NT2/D1 (cell line): Measurements from ENCODE around the gene VPS72.
"Not testable (repeated sequence)": the region's sequence is repeated elsewhere in the genome, so short reads cannot be mapped to it uniquely, and the experiment has no call there.

ENCODE experiments used
- DNase-seq: peaks from one replicate; pipeline ENCODE4 v3.0.0-alpha.2; 2011; ENCODE audit warnings: low read depth, low spot score
- H3K27me3 ChIP-seq: 2 replicates; pipeline ENCODE4 v1.6.0; 2011; ENCODE audit warnings: mild to moderate bottlenecking; ENCODE audit not compliant: insufficient read length, insufficient read depth
- H3K36me3 ChIP-seq: 2 replicates; pipeline ENCODE4 v1.6.1; 2011; ENCODE audit warnings: mild to moderate bottlenecking, low read length, mixed read lengths; ENCODE audit not compliant: insufficient read depth, insufficient read length
- H3K4me1 ChIP-seq: 2 replicates; pipeline ENCODE4 v1.5.1; 2011; ENCODE audit not compliant: insufficient read depth, insufficient read length
- H3K4me3 ChIP-seq: 2 replicates; pipeline ENCODE4 v1.5.1; 2011; ENCODE audit warnings: low read depth; ENCODE audit not compliant: insufficient read length
- H3K9ac ChIP-seq: 2 replicates; pipeline ENCODE4 v1.6.0; 2011; ENCODE audit warnings: low read depth; ENCODE audit not compliant: insufficient read length
- H3K9me3 ChIP-seq: 2 replicates; pipeline ENCODE4 v1.5.1; 2011; ENCODE audit warnings: mild to moderate bottlenecking, low read length; ENCODE audit not compliant: insufficient read depth
- SUZ12 ChIP-seq: IDR thresholded peaks from 2 replicates; pipeline ENCODE4 v1.6.1; 2011; ENCODE audit not compliant: insufficient read length, insufficient read depth; ENCODE audit errors: extremely low read depth
- YY1 ChIP-seq: IDR thresholded peaks from 2 replicates; pipeline ENCODE4 v1.6.1; 2011; ENCODE audit not compliant: insufficient read length, insufficient read depth
- ZNF274 ChIP-seq: IDR thresholded peaks from 2 replicates; pipeline ENCODE4 v1.6.1; 2011; ENCODE audit warnings: mild to moderate bottlenecking, low read depth, low read length

Gene VPS72

DNA sequence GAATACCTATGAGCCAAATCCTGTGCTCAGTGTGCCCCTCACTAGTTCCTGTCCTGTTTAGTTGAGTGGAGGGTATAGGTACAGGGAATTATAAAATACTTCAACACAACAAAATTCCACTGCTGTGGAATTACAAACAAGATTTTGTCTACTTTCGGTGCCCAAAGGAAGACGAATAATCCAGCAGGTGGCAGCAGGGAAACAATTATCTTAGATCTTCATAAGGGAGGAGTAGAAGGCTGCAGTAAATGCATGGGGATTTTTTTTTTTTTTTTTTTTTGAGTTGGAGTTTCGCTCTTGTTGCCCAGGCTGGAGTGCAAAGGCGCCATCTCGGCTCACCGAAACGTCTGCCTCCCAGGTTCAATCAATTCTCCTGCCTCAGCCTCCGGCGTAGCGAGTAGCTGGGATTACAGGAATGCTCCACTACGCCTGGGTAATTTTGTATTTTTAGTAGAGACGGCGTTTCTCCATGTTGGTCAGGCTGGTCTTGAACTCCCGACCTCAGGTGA is 6.3 kb upstream of the VPS72 start:
- no peak for DNase-seq

GRCh38 chr1:151194894-151195594 is 5.0 kb upstream of the VPS72 start:
- H3K4me1 ChIP-seq, DNase-seq, H3K9me3 ChIP-seq, H3K36me3 ChIP-seq, H3K4me3 ChIP-seq, H3K9ac ChIP-seq, H3K27me3 ChIP-seq: not testable (repeated sequence)

More for the DNA sequence above, 6.3 kb upstream of the VPS72 start:
- TF ChIP-seq SUZ12 (no peak), ZNF274 (no peak), YY1 (no peak)
- Histone ChIP-seq H3K9ac (no peak overlapping the region), H3K27me3 (no peaks in the 10 kb centered on the region), H3K4me3 (no peak overlapping the region), H3K4me1 (peaks cover 3% of the 10 kb centered on the region), H3K9me3 (no peaks in the 10 kb centered on the region), H3K36me3 (peaks cover 5% of the 10 kb centered on the region)

DNA sequence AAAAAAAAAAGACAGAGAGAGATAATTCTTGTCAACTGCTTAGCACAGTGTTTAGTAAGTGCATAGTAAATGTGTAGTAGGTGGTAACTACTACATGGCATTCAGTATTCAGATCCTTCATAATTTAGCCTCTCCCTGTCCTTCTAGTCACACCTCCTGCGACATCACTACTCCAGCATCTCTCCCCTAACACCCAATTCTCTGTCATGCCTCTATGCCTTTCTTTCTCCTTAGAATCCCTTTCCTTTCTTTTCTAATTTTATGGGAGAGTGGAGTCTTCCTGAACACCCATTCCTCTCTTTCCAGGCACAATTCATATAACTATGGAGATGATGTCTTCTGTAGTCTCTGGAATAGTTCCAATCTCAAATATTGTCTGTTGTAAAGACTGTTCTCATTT is 3.9 kb upstream of the VPS72 start:
- H3K27me3 ChIP-seq, result no peaks in the 10 kb centered on the region
- H3K4me3 ChIP-seq, result no peak overlapping the region
- no peaks in the 10 kb centered on the region for H3K9me3 ChIP-seq
- peaks cover 3% of the 10 kb centered on the region for H3K4me1 ChIP-seq
- no peak for DNase-seq
- no peak overlapping the region for H3K9ac ChIP-seq
- TF ChIP-seq ZNF274 (no peak), SUZ12 (no peak)
- H3K36me3 ChIP-seq, result no peaks in the 10 kb centered on the region

- H3K9me3 ChIP-seq, result no peaks in the 10 kb centered on the region
- peaks cover 3% of the 10 kb centered on the region for H3K4me1 ChIP-seq
- H3K36me3 ChIP-seq, result peaks cover 2% of the 10 kb centered on the region
- TF ChIP-seq YY1, result no peak
- no peak for TF ChIP-seq ZNF274
- no peak for TF ChIP-seq SUZ12
- H3K9ac ChIP-seq, result no peak overlapping the region
- H3K27me3 ChIP-seq, result no peaks in the 10 kb centered on the region
- no peak overlapping the region for H3K4me3 ChIP-seq
- no peak for DNase-seq
Measured at GRCh38 chr1:151193304-151193703, 3.3 kb upstream of the VPS72 start.

DNA sequence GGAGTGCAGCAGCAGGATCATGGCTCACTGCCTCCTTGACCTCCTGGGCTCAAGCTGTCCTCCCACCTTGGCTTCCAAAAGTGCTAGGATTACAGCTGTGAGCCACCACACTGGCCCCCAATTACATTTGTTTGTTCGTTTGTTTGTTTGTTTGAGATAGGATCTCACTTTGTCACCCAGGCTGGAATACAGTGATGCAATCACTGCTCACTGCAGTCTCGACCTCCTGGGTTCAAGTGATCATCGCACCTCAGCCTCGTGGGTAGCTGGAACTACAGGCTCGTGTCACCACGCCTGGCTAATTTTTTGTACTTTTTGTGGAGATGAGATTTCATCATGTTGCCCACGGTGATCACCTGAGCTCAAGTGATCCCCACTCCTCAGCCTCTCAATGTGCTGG is 2.0 kb upstream of the VPS72 start:
- no peak for DNase-seq
- TF ChIP-seq YY1, result no peak
- TF ChIP-seq ZNF274, result no peak
- no peak for TF ChIP-seq SUZ12
- Histone ChIP-seq H3K4me3 (no peak overlapping the region), H3K4me1 (peaks cover 3% of the 10 kb centered on the region), H3K9me3 (no peaks in the 10 kb centered on the region), H3K36me3 (peaks cover 11% of the 10 kb centered on the region), H3K9ac (no peak overlapping the region), H3K27me3 (no peaks in the 10 kb centered on the region)

DNA sequence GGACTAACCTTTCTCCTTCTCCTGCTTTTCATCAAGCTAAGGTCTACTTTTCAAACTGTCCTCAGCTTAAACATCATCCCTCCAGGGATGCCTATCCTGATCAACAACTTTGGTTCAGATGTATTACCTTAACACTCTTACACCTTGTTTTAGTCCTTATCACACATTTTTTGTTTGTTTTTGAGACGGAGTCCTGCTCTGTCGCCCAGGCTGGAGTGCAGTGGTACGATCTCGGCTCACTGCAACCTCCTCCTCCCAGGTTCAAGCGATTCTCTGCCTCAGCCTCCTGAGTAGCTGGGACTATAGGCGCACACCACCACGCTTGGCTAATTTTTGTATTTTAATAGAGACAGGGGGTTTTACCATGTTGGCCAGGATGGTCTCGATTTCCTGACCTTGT is 1.3 kb downstream of the VPS72 start:
- H3K27me3 ChIP-seq, DNase-seq, H3K9me3 ChIP-seq, H3K4me1 ChIP-seq: not testable (repeated sequence)
- peak overlapping the region; percentile 85 for H3K9ac ChIP-seq
- H3K4me3 ChIP-seq, result peak overlapping the region; percentile 82
- H3K36me3 ChIP-seq, result peaks cover 42% of the 10 kb centered on the region

DNA sequence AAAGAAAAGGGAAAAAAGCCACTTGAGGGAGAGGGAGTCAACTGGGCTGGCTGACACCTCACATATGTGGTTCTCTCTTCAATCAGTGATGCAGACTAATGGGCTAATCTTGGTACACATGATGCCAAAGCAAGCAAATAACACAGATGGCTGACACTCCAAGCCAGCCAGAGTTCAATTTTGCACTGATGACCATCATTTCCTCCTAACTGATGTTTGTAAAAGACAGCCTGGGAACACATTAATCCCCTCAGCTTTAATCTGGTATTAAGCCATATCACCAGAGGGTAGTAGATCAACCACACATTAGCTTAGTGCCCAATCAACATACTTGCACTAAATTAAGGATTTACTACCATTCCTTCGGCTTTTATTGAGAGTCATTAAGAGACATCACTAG is 2.8 kb downstream of the VPS72 start:
- H3K36me3 ChIP-seq, result peaks cover 54% of the 10 kb centered on the region
- TF ChIP-seq YY1, result no peak
- no peak overlapping the region for H3K9ac ChIP-seq

DNA sequence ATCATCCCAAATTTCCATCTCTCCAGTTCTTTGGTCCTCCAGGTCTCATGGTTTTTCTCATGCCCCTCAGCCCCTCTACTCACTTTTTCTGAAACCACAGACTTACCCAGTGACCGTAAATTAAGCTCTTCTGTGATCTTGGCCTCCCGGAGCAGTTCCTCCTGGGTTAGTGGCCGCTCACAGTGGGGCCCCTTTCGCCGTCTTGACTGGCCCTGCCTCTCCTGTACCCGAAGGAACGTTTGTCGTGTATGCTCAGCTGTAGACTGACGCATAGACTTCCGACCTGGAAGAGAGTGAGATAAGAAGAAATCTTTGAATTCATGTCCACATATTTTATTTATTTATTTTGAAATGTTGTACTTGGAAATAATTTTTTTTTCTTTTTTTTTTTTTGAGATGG is 5.8 kb downstream of the VPS72 start:
- TF ChIP-seq YY1 (no peak), SUZ12 (no peak), ZNF274 (no peak)
- H3K9me3 ChIP-seq, result no peaks in the 10 kb centered on the region
- H3K9ac ChIP-seq, result no peak overlapping the region
- peaks cover 81% of the 10 kb centered on the region for H3K36me3 ChIP-seq
- no peak for DNase-seq
- H3K4me1 ChIP-seq, result no peaks in the 10 kb centered on the region
- no peak overlapping the region for H3K4me3 ChIP-seq
- H3K27me3 ChIP-seq, result no peaks in the 10 kb centered on the region

More for the DNA sequence above, 2.8 kb downstream of the VPS72 start:
- Histone ChIP-seq H3K9me3 (no peaks in the 10 kb centered on the region), H3K4me1 (no peaks in the 10 kb centered on the region), H3K27me3 (no peaks in the 10 kb centered on the region), H3K4me3 (no peak overlapping the region)
- no peak for DNase-seq
